ENCODE data around the gene SHOX. TPM values are rescaled to one million over a fixed set of nuclear protein-coding genes. Genes with fewer than 3 reads are reported as not detected.

Gene SHOX
- total RNA-seq, 1 experiment from 2014 or later: 0.24 TPM

- H3K9ac ChIP-seq (ENCODE audit: extremely low read depth, insufficient read length, low read length): no peak overlapping the region
- no peaks in the 10 kb centered on the region for H3K79me2 ChIP-seq (ENCODE audit: insufficient read depth, low read length)
- H3K79me1 ChIP-seq (ENCODE audit: insufficient read depth, low read depth, low read length, poor library complexity, severe bottlenecking): no peaks in the 10 kb centered on the region
- no peak overlapping the region for H3K18ac ChIP-seq (ENCODE audit: insufficient read length, low read depth, low read length)
- no peak for DNase-seq
- H4K5ac ChIP-seq (ENCODE audit: insufficient read length, low read depth, low read length): no peak overlapping the region
- Mint-ChIP-seq H3K9me3 (peaks cover 7 to 15% of the 10 kb centered on the region in 2 experiments; a peak in 4 of 5 replicates), H3K36me3 (ENCODE audit: insufficient read depth in 1 of 3, low read depth in 3 of 3) (peaks cover 0 to 5% (median 0%) of the 10 kb centered on the region in 3 experiments; a peak in 2 of 7 replicates), H3K27ac (no peak overlapping the region), H3K4me3 (peak overlapping the region in 1 of 2 experiments; percentile 54; a peak in 1 of 5 replicates), H3K27me3 (ENCODE audit: low read depth) (peaks cover 100% of the 10 kb centered on the region), H3K4me1 (peaks cover 29 to 55% of the 10 kb centered on the region in 2 experiments)
- peaks cover 14% of the 10 kb centered on the region for H3K23me2 ChIP-seq (ENCODE audit: insufficient read length, low read depth, low read length, poor library complexity, severe bottlenecking)
- no peak overlapping the region for H4K8ac ChIP-seq (replicated peaks; ENCODE audit: insufficient read length, low read depth, low read length)
- WGBS (ENCODE audit: extremely low coverage, insufficient read length, low lambda C conversion rate): no CpG with 5 or more reads among the region's 37 CpGs
- no peak overlapping the region for H2BK20ac ChIP-seq (ENCODE audit: low read depth, low read length, poor library complexity, severe bottlenecking)
- H3K56ac ChIP-seq (ENCODE audit: insufficient read length, low read depth, low read length): no peak overlapping the region
- H2BK120ac ChIP-seq (ENCODE audit: low read depth, low read length, poor library complexity, severe bottlenecking): no peak overlapping the region
- no peaks in the 10 kb centered on the region for H3K9me3 ChIP-seq (ENCODE audit: control insufficient read depth, low read depth, low read length)
- H2BK15ac ChIP-seq (ENCODE audit: low read depth, low read length): no peak overlapping the region
- H3K27me3 ChIP-seq (ENCODE audit: insufficient read depth, low read length): peaks cover 93% of the 10 kb centered on the region
- H3K14ac ChIP-seq (ENCODE audit: insufficient read depth, low read length): no peak overlapping the region; the same call in 1 of the 2 replicates
- no peak overlapping the region for H3T11ph ChIP-seq (ENCODE audit: low read length)
- H2AFZ ChIP-seq (ENCODE audit: low read length): no peak overlapping the region
- no peak for TF ChIP-seq CTCF (conservative IDR thresholded peaks at IDR 0.05)
- H3K4ac ChIP-seq (ENCODE audit: low read depth, low read length): no peak overlapping the region
- H2BK12ac ChIP-seq (ENCODE audit: insufficient read length, low read depth, low read length): no peak overlapping the region
- H3K23ac ChIP-seq (ENCODE audit: insufficient read length, low read depth, low read length): no peak overlapping the region
- H2BK5ac ChIP-seq (ENCODE audit: insufficient read length, low read length): no peak overlapping the region
- no peak overlapping the region for H3K27ac ChIP-seq (ENCODE audit: insufficient read length, low read depth, low read length)
- peaks cover 7% of the 10 kb centered on the region; the same call in 1 of the 2 replicates for H3K4me1 ChIP-seq (ENCODE audit: insufficient read depth, low read length)
- H2AK5ac ChIP-seq (ENCODE audit: insufficient read length, low read length): no peak overlapping the region
- no peak overlapping the region for H4K91ac ChIP-seq (ENCODE audit: insufficient read length, low read depth, low read length)
- no peak overlapping the region for H3K4me2 ChIP-seq (ENCODE audit: insufficient read depth, insufficient read length, low read length)
- H4K20me1 ChIP-seq (ENCODE audit: control insufficient read depth, insufficient read depth, insufficient read length): no peaks in the 10 kb centered on the region
Measured at GRCh38 chrX:641671-642435, 11.3 kb downstream of the SHOX start.
